ENCODE results near the gene ZDHHC5.
A peak's percentile ranks its signal among the peaks of the same experiment; 100 is the strongest.

ZDHHC5 gene

DNA sequence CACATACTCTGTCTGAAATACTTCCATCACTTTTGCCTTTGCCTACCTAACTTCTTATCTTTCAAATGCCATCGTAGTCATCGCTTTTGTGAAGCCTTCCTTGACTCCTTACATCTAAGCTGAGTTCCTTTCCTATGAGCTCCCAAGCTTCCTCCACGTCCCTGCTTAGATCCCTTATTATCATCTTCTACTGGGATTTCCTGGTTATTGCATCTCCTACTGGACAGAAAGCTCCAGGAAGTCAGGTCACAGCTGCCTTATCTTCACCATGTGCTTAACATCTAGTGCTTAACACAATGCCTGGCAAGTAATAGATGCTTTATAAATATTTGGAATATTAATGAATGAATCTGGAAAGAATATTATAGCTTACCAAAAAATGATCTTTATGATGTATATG is 24.1 kb upstream of the ZDHHC5 start:
- Histone ChIP-seq H3K27me3 (ENCODE audit: insufficient read depth, low read length, poor library complexity, severe bottlenecking) (no peaks in the 10 kb centered on the region), H3K79me2 (ENCODE audit: insufficient read depth, low read length) (peaks cover 30% of the 10 kb centered on the region), H3K4me3 (ENCODE audit: low read length, poor library complexity, severe bottlenecking) (no peak overlapping the region), H3F3A (ENCODE audit: low read depth) (no peaks in the 10 kb centered on the region), H3K9me3 (ENCODE audit: insufficient read depth, low read depth, low read length) (no peaks in the 10 kb centered on the region), H3K9me2 (replicated peaks; ENCODE audit: low read depth, low read length) (no peaks in the 10 kb centered on the region), H2AFZ (ENCODE audit: low read length) (no peak overlapping the region), H3K9ac (ENCODE audit: low read depth, low read length, poor library complexity, severe bottlenecking) (no peak overlapping the region), H3K4me1 (ENCODE audit: insufficient read depth, low read length, poor library complexity, severe bottlenecking) (peaks cover 63% of the 10 kb centered on the region), H4K20me1 (ENCODE audit: insufficient read depth, low read length, poor library complexity, severe bottlenecking) (no peaks in the 10 kb centered on the region), H3K4me2 (ENCODE audit: low read depth, low read length, poor library complexity, severe bottlenecking) (no peak overlapping the region), H3K36me3 (ENCODE audit: insufficient read depth, low read length) (no peaks in the 10 kb centered on the region)
- TF ChIP-seq, protein P1, sequence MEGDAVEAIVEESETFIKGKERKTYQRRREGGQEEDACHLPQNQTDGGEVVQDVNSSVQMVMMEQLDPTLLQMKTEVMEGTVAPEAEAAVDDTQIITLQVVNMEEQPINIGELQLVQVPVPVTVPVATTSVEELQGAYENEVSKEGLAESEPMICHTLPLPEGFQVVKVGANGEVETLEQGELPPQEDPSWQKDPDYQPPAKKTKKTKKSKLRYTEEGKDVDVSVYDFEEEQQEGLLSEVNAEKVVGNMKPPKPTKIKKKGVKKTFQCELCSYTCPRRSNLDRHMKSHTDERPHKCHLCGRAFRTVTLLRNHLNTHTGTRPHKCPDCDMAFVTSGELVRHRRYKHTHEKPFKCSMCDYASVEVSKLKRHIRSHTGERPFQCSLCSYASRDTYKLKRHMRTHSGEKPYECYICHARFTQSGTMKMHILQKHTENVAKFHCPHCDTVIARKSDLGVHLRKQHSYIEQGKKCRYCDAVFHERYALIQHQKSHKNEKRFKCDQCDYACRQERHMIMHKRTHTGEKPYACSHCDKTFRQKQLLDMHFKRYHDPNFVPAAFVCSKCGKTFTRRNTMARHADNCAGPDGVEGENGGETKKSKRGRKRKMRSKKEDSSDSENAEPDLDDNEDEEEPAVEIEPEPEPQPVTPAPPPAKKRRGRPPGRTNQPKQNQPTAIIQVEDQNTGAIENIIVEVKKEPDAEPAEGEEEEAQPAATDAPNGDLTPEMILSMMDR (conservative IDR thresholded peaks at IDR 0.05; ENCODE audit: low read length): no peak
- TF ChIP-seq EZH2phosphoT487 (IDR thresholded peaks at IDR 0.05; ENCODE audit: borderline replicate concordance): no peak

DNA sequence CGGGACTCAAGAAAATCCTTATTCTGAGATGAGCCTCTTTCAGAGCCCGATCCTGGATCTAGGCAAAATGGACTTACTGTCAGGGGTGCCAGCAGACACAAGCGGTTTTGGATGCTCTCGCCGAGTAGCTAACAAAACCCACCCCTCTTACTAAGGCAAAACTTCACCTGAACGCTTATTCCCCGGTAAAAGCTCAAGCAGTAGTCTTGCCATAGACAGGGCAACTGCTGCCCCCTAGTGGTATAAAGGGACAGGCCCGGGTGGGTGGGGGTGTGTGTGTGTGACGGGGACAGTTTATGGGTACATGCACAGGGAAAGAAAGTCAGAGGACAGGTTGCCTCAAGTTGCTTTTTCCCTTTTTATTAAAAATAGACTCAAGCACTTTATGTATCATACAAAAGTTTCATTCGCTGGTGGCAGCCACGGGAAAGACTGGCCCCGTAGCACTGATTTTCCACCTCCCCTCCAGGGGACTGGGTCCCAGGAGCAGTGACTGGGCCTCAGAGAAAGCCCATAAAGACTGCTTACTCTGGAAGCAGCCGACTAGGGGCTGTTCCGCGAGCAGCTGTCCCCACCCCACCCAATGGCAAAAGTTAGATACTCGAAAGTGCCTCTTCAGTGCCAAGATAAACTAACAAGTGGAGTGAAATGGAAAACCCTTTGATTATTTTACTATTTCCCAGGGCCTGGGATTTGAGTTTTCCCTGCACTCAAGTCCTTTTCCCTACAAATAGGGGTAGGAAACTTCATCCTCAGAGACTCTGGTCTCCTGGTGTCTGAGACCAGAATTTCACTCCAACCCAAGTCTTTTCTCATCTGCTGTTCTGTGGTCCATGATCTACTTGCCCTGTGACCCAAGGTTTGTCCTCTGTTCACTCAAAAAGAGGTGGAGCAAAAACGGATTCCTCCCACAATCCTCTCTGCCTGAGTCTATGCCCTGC is 22.9 kb upstream of the ZDHHC5 start:
- H3K4me3 ChIP-seq (ENCODE audit: low read length, poor library complexity, severe bottlenecking): peak overlapping the region; percentile 5
- peak overlapping the region; percentile 38 for H3K4me2 ChIP-seq (ENCODE audit: low read depth, low read length, poor library complexity, severe bottlenecking)
- H4K20me1 ChIP-seq (ENCODE audit: insufficient read depth, low read length, poor library complexity, severe bottlenecking): no peaks in the 10 kb centered on the region
- no peaks in the 10 kb centered on the region for H3K9me2 ChIP-seq (replicated peaks; ENCODE audit: low read depth, low read length)
- H3K36me3 ChIP-seq (ENCODE audit: insufficient read depth, low read length): no peaks in the 10 kb centered on the region
- no peak for TF ChIP-seq EZH2phosphoT487 (IDR thresholded peaks at IDR 0.05; ENCODE audit: borderline replicate concordance)
- TF ChIP-seq, protein P1 (conservative IDR thresholded peaks at IDR 0.05; ENCODE audit: low read length): peak; percentile 96
- H3K79me2 ChIP-seq (ENCODE audit: insufficient read depth, low read length): peaks cover 20% of the 10 kb centered on the region
- no peaks in the 10 kb centered on the region for H3K27me3 ChIP-seq (ENCODE audit: insufficient read depth, low read length, poor library complexity, severe bottlenecking)
- H3K9me3 ChIP-seq (ENCODE audit: insufficient read depth, low read depth, low read length): no peaks in the 10 kb centered on the region
- H3F3A ChIP-seq (ENCODE audit: low read depth): no peaks in the 10 kb centered on the region
- H2AFZ ChIP-seq (ENCODE audit: low read length): no peak overlapping the region
- peaks cover 69% of the 10 kb centered on the region for H3K4me1 ChIP-seq (ENCODE audit: insufficient read depth, low read length, poor library complexity, severe bottlenecking)
- peak overlapping the region; percentile 29 for H3K9ac ChIP-seq (ENCODE audit: low read depth, low read length, poor library complexity, severe bottlenecking)

DNA sequence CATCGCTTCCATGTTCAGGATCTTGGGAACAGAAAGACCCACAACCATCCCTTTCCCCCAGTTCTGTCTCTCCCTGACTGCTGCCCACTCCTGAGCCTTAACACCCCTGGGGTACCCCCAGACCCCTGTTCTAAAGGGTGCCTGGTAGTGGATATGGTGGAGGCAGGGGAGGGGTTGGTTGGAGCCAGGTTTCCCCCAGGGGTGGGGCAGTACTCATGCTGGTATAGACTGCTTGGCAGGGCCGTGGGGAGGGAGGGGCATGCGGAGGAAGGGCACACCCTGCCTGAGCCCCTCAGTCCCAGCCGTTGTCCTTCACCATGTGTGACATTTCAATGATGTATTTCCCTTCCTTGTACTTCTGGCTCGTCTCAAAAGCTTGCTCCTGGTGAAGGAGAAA is 22.2 kb upstream of the ZDHHC5 start:
- Histone ChIP-seq H3K4me3 (ENCODE audit: low read length, poor library complexity, severe bottlenecking) (no peak overlapping the region), H3K9ac (ENCODE audit: low read depth, low read length, poor library complexity, severe bottlenecking) (no peak overlapping the region), H2AFZ (ENCODE audit: low read length) (no peak overlapping the region), H3K9me3 (ENCODE audit: insufficient read depth, low read depth, low read length) (no peaks in the 10 kb centered on the region), H3K79me2 (ENCODE audit: insufficient read depth, low read length) (peaks cover 13% of the 10 kb centered on the region), H3K27me3 (ENCODE audit: insufficient read depth, low read length, poor library complexity, severe bottlenecking) (no peaks in the 10 kb centered on the region), H3F3A (ENCODE audit: low read depth) (no peaks in the 10 kb centered on the region), H3K36me3 (ENCODE audit: insufficient read depth, low read length) (no peaks in the 10 kb centered on the region), H4K20me1 (ENCODE audit: insufficient read depth, low read length, poor library complexity, severe bottlenecking) (no peaks in the 10 kb centered on the region), H3K9me2 (replicated peaks; ENCODE audit: low read depth, low read length) (no peaks in the 10 kb centered on the region), H3K4me1 (ENCODE audit: insufficient read depth, low read length, poor library complexity, severe bottlenecking) (peaks cover 67% of the 10 kb centered on the region), H3K4me2 (ENCODE audit: low read depth, low read length, poor library complexity, severe bottlenecking) (no peak overlapping the region)
- TF ChIP-seq, protein P1 (conservative IDR thresholded peaks at IDR 0.05; ENCODE audit: low read length): no peak
- TF ChIP-seq EZH2phosphoT487 (IDR thresholded peaks at IDR 0.05; ENCODE audit: borderline replicate concordance): no peak
